Kidney capillary endothelial cell (primary cell): ENCODE results near the gene GAS2L3.

ENCODE experiments used
- DNase-seq: peaks from one replicate; pipeline ENCODE4 v3.0.0-alpha.2; 2018; ENCODE audit warnings: low spot score

GAS2L3 gene

GRCh38 chr12:100661300-100661951, 87.9 kb downstream of the GAS2L3 start:
- DNase-seq: peak; percentile 22

GRCh38 chr12:100666588-100666987, 93.1 kb downstream of the GAS2L3 start:
- DNase-seq: no peak

GRCh38 chr12:100668945-100669536, 95.6 kb downstream of the GAS2L3 start:
- DNase-seq: peak; percentile 62

GRCh38 chr12:100669922-100670321, 96.4 kb downstream of the GAS2L3 start:
- DNase-seq: no peak

GRCh38 chr12:100671396-100672074, 98.1 kb downstream of the GAS2L3 start:
- no peak for DNase-seq

- no peak for DNase-seq
Measured at GRCh38 chr12:100672075-100672592, 98.7 kb downstream of the GAS2L3 start.

GRCh38 chr12:100674036-100674888, 100.8 kb downstream of the GAS2L3 start:
- no peak for DNase-seq
